ENCODE results near the gene TREH. TPM values are rescaled to one million over a fixed set of nuclear protein-coding genes. Genes with fewer than 3 reads are reported as not detected.
A peak's percentile ranks its signal among the peaks of the same experiment; 100 is the strongest.

Gene TREH
- total RNA-seq, 1 experiment from 2014 or later, result 0.15 TPM

- ChIA-PET RAD21 (ENCODE audit: low non-redundant PET in 1 of 2, low total read pairs in 2 of 2, uncharacterized antibody in 2 of 2, unreplicated experiment in 2 of 2) (interaction anchor here in 1 of 2 experiments (0.6 kb wide), 1 partner anchor 27 kb away, joined by 4 read pairs; no protein-coding TSS in a partner anchor), POLR2A (interaction anchor here (0.6 to 3.8 kb wide), 4 partner anchors 14 to 53 kb away, joined by 3 to 33 read pairs (median 3); partner anchors contain the start of gene PHLDB1), CTCF (interaction anchor here (1.5 to 2.7 kb wide), 3 partner anchors 23 to 41 kb away, joined by 3 to 10 read pairs (median 5); partner anchors contain the start of gene PHLDB1)
- ATAC-seq (no peak), DNase-seq (ENCODE audit: low read depth, low spot score) (no peak)
- no TSS peak for BruUV-seq (replicated peaks)
- TF ChIP-seq JUND (IDR thresholded peaks at IDR 0.05) (no peak), ZFX (IDR thresholded peaks at IDR 0.05) (no peak)
- Histone ChIP-seq H3K36me3 (ENCODE audit: control insufficient read depth in 1 of 2, insufficient read depth in 2 of 2, low read length in 2 of 2) (no peaks in the 10 kb centered on the region), H3K79me2 (ENCODE audit: insufficient read depth, low read length) (no peaks in the 10 kb centered on the region), H3K4me2 (ENCODE audit: low read length) (peak overlapping the region; percentile 79; the same call in 1 of the 2 replicates), H3K27ac (ENCODE audit: low read depth, low read length) (no peak overlapping the region), H3K9me3 (ENCODE audit: control insufficient read depth in 1 of 2, insufficient read depth in 1 of 2, low read depth in 1 of 2, low read length in 2 of 2) (no peaks in the 10 kb centered on the region), H4K20me1 (ENCODE audit: insufficient read depth) (no peaks in the 10 kb centered on the region), H3K4me3 (replicated peaks in 1 of 2; ENCODE audit: low read depth in 1 of 2, low read length in 2 of 2) (no peak overlapping the region), H3K27me3 (ENCODE audit: insufficient read depth, low read length) (no peaks in the 10 kb centered on the region), H3K9me2 (ENCODE audit: insufficient read depth) (no peaks in the 10 kb centered on the region), H3K4me1 (ENCODE audit: control insufficient read depth in 1 of 2, insufficient read depth in 2 of 2, low read length in 2 of 2) (peaks cover 9 to 42% of the 10 kb centered on the region in 2 experiments; a peak in 3 of 4 replicates), H2AFZ (ENCODE audit: low read depth, low read length, poor library complexity, severe bottlenecking) (no peak overlapping the region), H3K9ac (ENCODE audit: low read length) (no peak overlapping the region; the same call in 1 of the 2 replicates)
- intact Hi-C loops (cut with micrococcal nuclease), result no loop called here
Observed at GRCh38 chr11:118635642-118636041, 43.8 kb downstream of the TREH start.

GRCh38 chr11:118635237-118635591 lies 44.2 kb downstream of the TREH start:
- peak overlapping the region; percentile 33 to 50 for H3K4me3 ChIP-seq (replicated peaks in 1 of 2; ENCODE audit: low read depth in 1 of 2, low read length in 2 of 2)
- TF ChIP-seq CEBPB (IDR thresholded peaks at IDR 0.05; ENCODE audit: low read depth), result no peak
- no peak for TF ChIP-seq ATF3 (IDR thresholded peaks at IDR 0.05)
- no peak for TF ChIP-seq TCF7L2 (IDR thresholded peaks at IDR 0.05; ENCODE audit: borderline replicate concordance, extremely low read depth, insufficient read depth, insufficient read length)
- TF ChIP-seq CTCF (IDR thresholded peaks at IDR 0.05 in 2 of 3, conservative IDR thresholded peaks at IDR 0.05 in 1 of 3; ENCODE audit: borderline replicate concordance in 1 of 3, insufficient read depth in 1 of 3, low read depth in 2 of 3, low read length in 2 of 3), result 0 out of 6 replicates have a peak, but pooled peaks of 1 of the 3 experiments have one; percentile 0
- no peaks in the 10 kb centered on the region for H3K79me2 ChIP-seq (ENCODE audit: insufficient read depth, low read length)
- no peaks in the 10 kb centered on the region for H3K9me3 ChIP-seq (ENCODE audit: control insufficient read depth in 1 of 2, insufficient read depth in 1 of 2, low read depth in 1 of 2, low read length in 2 of 2)
- ChIA-PET POLR2A (interaction anchor here (1.2 to 3.8 kb wide), 3 partner anchors 13 to 40 kb away, joined by 3 to 33 read pairs (median 3); partner anchors contain the start of gene PHLDB1), RAD21 (ENCODE audit: low non-redundant PET in 1 of 2, low total read pairs in 2 of 2, uncharacterized antibody in 2 of 2, unreplicated experiment in 2 of 2) (interaction anchor here in 1 of 2 experiments (0.6 kb wide), 2 partner anchors 26 to 67 kb away, joined by 3 to 4 read pairs; no protein-coding TSS in a partner anchor), CTCF (interaction anchor here (1.2 to 2.7 kb wide), 4 partner anchors 23 to 55 kb away, joined by 3 to 10 read pairs (median 4); partner anchors contain the start of gene PHLDB1)
- peaks cover 9 to 42% of the 10 kb centered on the region in 2 experiments; a peak in 3 of 4 replicates for H3K4me1 ChIP-seq (ENCODE audit: control insufficient read depth in 1 of 2, insufficient read depth in 2 of 2, low read length in 2 of 2)
- H3K9me2 ChIP-seq (ENCODE audit: insufficient read depth), result no peaks in the 10 kb centered on the region
- peak overlapping the region; percentile 42; the same call in 1 of the 2 replicates for H3K27ac ChIP-seq (ENCODE audit: low read depth, low read length)
- no peaks in the 10 kb centered on the region for H3K36me3 ChIP-seq (ENCODE audit: control insufficient read depth in 1 of 2, insufficient read depth in 2 of 2, low read length in 2 of 2)
- TSS peak; percentile 6 for BruUV-seq (replicated peaks)
- DNase-seq (ENCODE audit: low read depth, low spot score), result no peak
- intact Hi-C loops (cut with micrococcal nuclease), result no loop called here
- no peak for ATAC-seq
- peak overlapping the region; percentile 79 for H3K4me2 ChIP-seq (ENCODE audit: low read length)
- no peak overlapping the region for H2AFZ ChIP-seq (ENCODE audit: low read depth, low read length, poor library complexity, severe bottlenecking)
- H3K9ac ChIP-seq (ENCODE audit: low read length), result peak overlapping the region; percentile 54
- H3K27me3 ChIP-seq (ENCODE audit: insufficient read depth, low read length), result no peaks in the 10 kb centered on the region
- no peaks in the 10 kb centered on the region for H4K20me1 ChIP-seq (ENCODE audit: insufficient read depth)
